Ishikawa (cell line): Measurements from ENCODE around the gene LARP6.

Experiments
- CEBPB ChIP-seq: IDR thresholded peaks from 2 replicates; pipeline ENCODE4 v1.6.1; 2012
- CREB1 ChIP-seq: IDR thresholded peaks from 2 replicates; pipeline ENCODE4 v1.6.1; 2012; ENCODE audit warnings: low read depth
- EGR1 ChIP-seq: IDR thresholded peaks from 2 replicates; pipeline ENCODE4 v1.6.1; 2012
- EP300 ChIP-seq: IDR thresholded peaks from 2 replicates; pipeline ENCODE4 v1.6.1; 2012; ENCODE audit warnings: borderline replicate concordance
- FOXM1 ChIP-seq: IDR thresholded peaks from 2 replicates; pipeline ENCODE4 v1.6.1; 2012; ENCODE audit warnings: low read depth, borderline replicate concordance
- RAD21 ChIP-seq: IDR thresholded peaks from 2 replicates; pipeline ENCODE4 v1.6.1; 2012; ENCODE audit warnings: low read depth
- TAF1 ChIP-seq: IDR thresholded peaks from 2 replicates; pipeline ENCODE4 v1.6.1; 2012; ENCODE audit warnings: low read depth, mild to moderate bottlenecking
- TEAD4 ChIP-seq: IDR thresholded peaks from 2 replicates; pipeline ENCODE4 v1.6.1; 2012
- YY1 ChIP-seq: IDR thresholded peaks from 2 replicates; pipeline ENCODE4 v1.6.1; 2012; ENCODE audit warnings: low read depth
- ZBTB7A ChIP-seq: IDR thresholded peaks from 2 replicates; pipeline ENCODE4 v1.6.1; 2012; ENCODE audit warnings: low read depth
- TF ChIP-seq, protein P1 (sequence below): IDR thresholded peaks from 2 replicates; pipeline ENCODE4 v1.6.1; 2012; ENCODE audit warnings: low read depth, mild to moderate bottlenecking
- TF ChIP-seq, protein P2 (sequence below): IDR thresholded peaks from 2 replicates; pipeline ENCODE4 v1.6.1; 2012

DNA sequence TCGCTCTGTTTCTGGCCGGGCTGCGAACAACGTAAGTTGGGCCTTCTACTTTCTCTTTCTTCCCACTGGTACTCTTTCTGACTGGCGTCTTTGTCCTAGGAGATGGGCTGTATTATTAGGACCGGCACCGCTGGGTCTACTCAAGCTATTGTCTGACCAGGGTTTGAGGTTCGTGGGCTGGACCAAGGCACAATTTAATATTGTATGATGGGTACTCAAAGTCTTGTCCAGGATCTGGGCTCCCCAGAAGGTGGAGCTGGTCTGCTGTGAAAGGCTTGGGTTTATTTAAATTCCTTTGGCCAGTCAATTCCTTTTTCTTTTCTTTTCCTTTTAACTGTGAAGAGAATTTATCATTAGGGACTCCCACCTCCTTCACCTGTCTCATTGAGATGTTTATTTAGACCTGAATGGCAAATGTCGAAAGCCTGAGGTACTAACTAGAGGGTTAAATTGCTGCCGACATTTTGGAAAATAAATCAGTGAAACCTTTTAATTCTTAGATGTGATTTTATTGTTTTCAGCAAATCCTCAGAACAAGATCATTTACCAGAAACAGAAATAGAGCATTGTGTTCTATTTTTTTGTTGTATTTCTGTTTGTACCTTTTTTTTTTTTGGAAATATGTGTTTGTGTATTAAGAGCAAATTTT, 39.1 kb upstream of the LARP6 start:
- TF ChIP-seq TAF1 = no peak
- no peak for TF ChIP-seq TEAD4
- TF ChIP-seq RAD21 = peak; percentile 65
- no peak for TF ChIP-seq CREB1
- no peak for TF ChIP-seq FOXM1
- TF ChIP-seq, protein P1, sequence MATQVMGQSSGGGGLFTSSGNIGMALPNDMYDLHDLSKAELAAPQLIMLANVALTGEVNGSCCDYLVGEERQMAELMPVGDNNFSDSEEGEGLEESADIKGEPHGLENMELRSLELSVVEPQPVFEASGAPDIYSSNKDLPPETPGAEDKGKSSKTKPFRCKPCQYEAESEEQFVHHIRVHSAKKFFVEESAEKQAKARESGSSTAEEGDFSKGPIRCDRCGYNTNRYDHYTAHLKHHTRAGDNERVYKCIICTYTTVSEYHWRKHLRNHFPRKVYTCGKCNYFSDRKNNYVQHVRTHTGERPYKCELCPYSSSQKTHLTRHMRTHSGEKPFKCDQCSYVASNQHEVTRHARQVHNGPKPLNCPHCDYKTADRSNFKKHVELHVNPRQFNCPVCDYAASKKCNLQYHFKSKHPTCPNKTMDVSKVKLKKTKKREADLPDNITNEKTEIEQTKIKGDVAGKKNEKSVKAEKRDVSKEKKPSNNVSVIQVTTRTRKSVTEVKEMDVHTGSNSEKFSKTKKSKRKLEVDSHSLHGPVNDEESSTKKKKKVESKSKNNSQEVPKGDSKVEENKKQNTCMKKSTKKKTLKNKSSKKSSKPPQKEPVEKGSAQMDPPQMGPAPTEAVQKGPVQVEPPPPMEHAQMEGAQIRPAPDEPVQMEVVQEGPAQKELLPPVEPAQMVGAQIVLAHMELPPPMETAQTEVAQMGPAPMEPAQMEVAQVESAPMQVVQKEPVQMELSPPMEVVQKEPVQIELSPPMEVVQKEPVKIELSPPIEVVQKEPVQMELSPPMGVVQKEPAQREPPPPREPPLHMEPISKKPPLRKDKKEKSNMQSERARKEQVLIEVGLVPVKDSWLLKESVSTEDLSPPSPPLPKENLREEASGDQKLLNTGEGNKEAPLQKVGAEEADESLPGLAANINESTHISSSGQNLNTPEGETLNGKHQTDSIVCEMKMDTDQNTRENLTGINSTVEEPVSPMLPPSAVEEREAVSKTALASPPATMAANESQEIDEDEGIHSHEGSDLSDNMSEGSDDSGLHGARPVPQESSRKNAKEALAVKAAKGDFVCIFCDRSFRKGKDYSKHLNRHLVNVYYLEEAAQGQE = no peak
- no peak for TF ChIP-seq YY1
- no peak for TF ChIP-seq ZBTB7A
- no peak for TF ChIP-seq CEBPB
- no peak for TF ChIP-seq EP300
- TF ChIP-seq EGR1 = no peak
- TF ChIP-seq, protein P2, sequence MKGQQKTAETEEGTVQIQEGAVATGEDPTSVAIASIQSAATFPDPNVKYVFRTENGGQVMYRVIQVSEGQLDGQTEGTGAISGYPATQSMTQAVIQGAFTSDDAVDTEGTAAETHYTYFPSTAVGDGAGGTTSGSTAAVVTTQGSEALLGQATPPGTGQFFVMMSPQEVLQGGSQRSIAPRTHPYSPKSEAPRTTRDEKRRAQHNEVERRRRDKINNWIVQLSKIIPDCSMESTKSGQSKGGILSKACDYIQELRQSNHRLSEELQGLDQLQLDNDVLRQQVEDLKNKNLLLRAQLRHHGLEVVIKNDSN = no peak
